ENCODE results near the gene PLEKHM3. TPM values are rescaled to one million over a fixed set of nuclear protein-coding genes. Genes with fewer than 3 reads are reported as not detected.

Gene PLEKHM3
- polyA plus RNA-seq, 1 donor (not counting 4 experiments of a cell fraction or from before 2014, with no cell fraction given), result 2.9 TPM

- no peak overlapping the region for H2AFZ ChIP-seq (ENCODE audit: control insufficient read depth, low read length)
- no peaks in the 10 kb centered on the region for H3K4me1 ChIP-seq (ENCODE audit: control insufficient read depth, extremely low read depth, insufficient read depth, low read length)
- no peaks in the 10 kb centered on the region for H3K79me2 ChIP-seq (ENCODE audit: control insufficient read depth, insufficient read depth, low read length)
- DNase-seq (ENCODE audit: low read depth, low spot score) (no peak), FAIRE-seq (no peak)
- no peak overlapping the region for H3K9ac ChIP-seq (ENCODE audit: control insufficient read depth, extremely low read depth, insufficient read depth, low read length)
- H3K9me1 ChIP-seq (ENCODE audit: control insufficient read depth, extremely low read depth, insufficient read depth, low read length), result no peaks in the 10 kb centered on the region
- dilution Hi-C loops (cut with MboI; ENCODE audit: extremely low pct_ligation_motif_present, low sequenced_read_pairs), result no loop called here
- no peaks in the 10 kb centered on the region for H3K27me3 ChIP-seq (ENCODE audit: control insufficient read depth, extremely low read depth, insufficient read depth, low read length)
- H3K4me2 ChIP-seq (ENCODE audit: control insufficient read depth, extremely low read depth, insufficient read depth, low read depth, low read length), result no peak overlapping the region
- H3K36me3 ChIP-seq (ENCODE audit: control insufficient read depth in 2 of 2, extremely low read depth in 1 of 2, insufficient read depth in 2 of 2, low read length in 2 of 2), result no peaks in the 10 kb centered on the region
- no peak overlapping the region for H3K4me3 ChIP-seq (ENCODE audit: control insufficient read depth in 2 of 3, extremely low read depth in 1 of 3, insufficient read depth in 2 of 3, low read depth in 1 of 3, low read length in 3 of 3)
- H3K9me3 ChIP-seq (ENCODE audit: control insufficient read depth, low read depth, low read length), result no peaks in the 10 kb centered on the region
- H3K27ac ChIP-seq (ENCODE audit: control insufficient read depth, insufficient read depth, low read length), result no peak overlapping the region
- no peaks in the 10 kb centered on the region for H4K20me1 ChIP-seq (ENCODE audit: control insufficient read depth, extremely low read depth, insufficient read depth, low read length)
- TF ChIP-seq CTCF (optimal IDR thresholded peaks at IDR 0.05 in 1 of 3, IDR thresholded peaks at IDR 0.05 in 1 of 3, conservative IDR thresholded peaks at IDR 0.05 in 1 of 3; ENCODE audit: extremely low read depth in 1 of 3, insufficient read depth in 2 of 3, low read length in 3 of 3), result no peak
- TF ChIP-seq EZH2 (IDR thresholded peaks at IDR 0.05; ENCODE audit: low read length), result no peak
These were observed 99.7 kb downstream of the PLEKHM3 start for GRCh38 chr2:207925601-207926000.

GRCh38 chr2:207921606-207922005 is 103.7 kb downstream of the PLEKHM3 start:
- Histone ChIP-seq H2AFZ (ENCODE audit: control insufficient read depth, low read length) (no peak overlapping the region), H3K79me2 (ENCODE audit: control insufficient read depth, insufficient read depth, low read length) (no peaks in the 10 kb centered on the region), H3K27ac (ENCODE audit: control insufficient read depth, insufficient read depth, low read length) (no peak overlapping the region), H3K4me2 (ENCODE audit: control insufficient read depth, extremely low read depth, insufficient read depth, low read depth, low read length) (no peak overlapping the region), H3K9ac (ENCODE audit: control insufficient read depth, extremely low read depth, insufficient read depth, low read length) (no peak overlapping the region), H3K27me3 (ENCODE audit: control insufficient read depth, extremely low read depth, insufficient read depth, low read length) (no peaks in the 10 kb centered on the region), H3K4me3 (ENCODE audit: control insufficient read depth in 2 of 3, extremely low read depth in 1 of 3, insufficient read depth in 2 of 3, low read depth in 1 of 3, low read length in 3 of 3) (no peak overlapping the region), H3K9me3 (ENCODE audit: control insufficient read depth, low read depth, low read length) (no peaks in the 10 kb centered on the region), H3K9me1 (ENCODE audit: control insufficient read depth, extremely low read depth, insufficient read depth, low read length) (no peaks in the 10 kb centered on the region), H3K36me3 (ENCODE audit: control insufficient read depth in 2 of 2, extremely low read depth in 1 of 2, insufficient read depth in 2 of 2, low read length in 2 of 2) (no peaks in the 10 kb centered on the region), H3K4me1 (ENCODE audit: control insufficient read depth, extremely low read depth, insufficient read depth, low read length) (no peaks in the 10 kb centered on the region), H4K20me1 (ENCODE audit: control insufficient read depth, extremely low read depth, insufficient read depth, low read length) (no peaks in the 10 kb centered on the region)
- dilution Hi-C loops (cut with MboI; ENCODE audit: extremely low pct_ligation_motif_present, low sequenced_read_pairs), result no loop called here
- no peak for TF ChIP-seq EZH2 (IDR thresholded peaks at IDR 0.05; ENCODE audit: low read length)
- no peak for TF ChIP-seq CTCF (optimal IDR thresholded peaks at IDR 0.05 in 1 of 3, IDR thresholded peaks at IDR 0.05 in 1 of 3, conservative IDR thresholded peaks at IDR 0.05 in 1 of 3; ENCODE audit: extremely low read depth in 1 of 3, insufficient read depth in 2 of 3, low read length in 3 of 3)
- DNase-seq (ENCODE audit: low read depth, low spot score) (no peak), FAIRE-seq (no peak)

All from keratinocyte (primary cell).